NT2/D1 (cell line): ENCODE data around the gene RUNX3.

ENCODE experiments used
- SUZ12 ChIP-seq: IDR thresholded peaks from 2 replicates; pipeline ENCODE4 v1.6.1; 2011; ENCODE audit not compliant: insufficient read length, insufficient read depth; ENCODE audit errors: extremely low read depth
- YY1 ChIP-seq: IDR thresholded peaks from 2 replicates; pipeline ENCODE4 v1.6.1; 2011; ENCODE audit not compliant: insufficient read length, insufficient read depth
- ZNF274 ChIP-seq: IDR thresholded peaks from 2 replicates; pipeline ENCODE4 v1.6.1; 2011; ENCODE audit warnings: mild to moderate bottlenecking, low read depth, low read length

- TF ChIP-seq YY1 (no peak), ZNF274 (no peak), SUZ12 (no peak)
Measured at GRCh38 chr1:24902471-24902891, 27.6 kb downstream of the RUNX3 start.
